ENCODE data around the gene TSPAN31.

Gene TSPAN31

GRCh38 chr12:57783466-57783801 is 38.6 kb downstream of the TSPAN31 start:
- DNase-seq (ENCODE audit: low read depth): no peak

GRCh38 chr12:57783861-57784260 is 39.0 kb downstream of the TSPAN31 start:
- DNase-seq (ENCODE audit: low read depth): no peak

- DNase-seq (ENCODE audit: low read depth): no peak
These were observed 49.1 kb downstream of the TSPAN31 start for GRCh38 chr12:57793920-57794319.

GRCh38 chr12:57795354-57795753 is 50.5 kb downstream of the TSPAN31 start:
- DNase-seq (ENCODE audit: low read depth): no peak

GRCh38 chr12:57796996-57797395 is 52.2 kb downstream of the TSPAN31 start:
- DNase-seq (ENCODE audit: low read depth): no peak

GRCh38 chr12:57797933-57798332 is 53.1 kb downstream of the TSPAN31 start:
- DNase-seq (ENCODE audit: low read depth): no peak

Measured in T follicular helper cell (primary cell).